ENCODE measurements around the gene ST6GALNAC5.

ST6GALNAC5 gene

GRCh38 chr1:77057994-77058585 lies 190.8 kb downstream of the ST6GALNAC5 start:
- Histone ChIP-seq H3K4me1 (ENCODE audit: control extremely low read depth in 1 of 4, control insufficient read depth in 4 of 4, insufficient read depth in 4 of 4, low read length in 3 of 4) (peaks cover 2 to 26% (median 13%) of the 10 kb centered on the region in 4 experiments), H3K27ac (ENCODE audit: insufficient read depth in 1 of 2, low read depth in 1 of 2, low read length in 2 of 2, poor library complexity in 1 of 2, severe bottlenecking in 2 of 2) (no peak overlapping the region), H3K4me3 (ENCODE audit: control insufficient read depth in 1 of 7, extremely low read depth in 1 of 7, insufficient read depth in 4 of 7, low read depth in 2 of 7, low read length in 6 of 7) (no peak overlapping the region), H3K27me3 (replicated peaks in 2 of 5; ENCODE audit: control insufficient read depth in 4 of 5, insufficient read depth in 5 of 5, low read length in 4 of 5) (no peaks in the 10 kb centered on the region), H3K36me3 (ENCODE audit: control insufficient read depth in 4 of 4, insufficient read depth in 4 of 4, low read length in 3 of 4) (no peaks in the 10 kb centered on the region), H3K9me3 (ENCODE audit: control extremely low read depth in 1 of 5, control insufficient read depth in 4 of 5, insufficient read depth in 2 of 5, low read depth in 1 of 5, low read length in 4 of 5) (no peaks in the 10 kb centered on the region)
- no peak for DNase-seq
- 88% methylated on average over 6 of the region's 7 CpGs for WGBS (ENCODE audit: insufficient coverage)
- CTCF ChIA-PET: interaction anchor here (1.3 kb wide), 1 partner anchor 10 kb away, joined by 5 read pairs; no protein-coding TSS in a partner anchor
- POLR2A ChIA-PET: no interaction called here

GRCh38 chr1:77060000-77060399 lies 192.7 kb downstream of the ST6GALNAC5 start:
- no peaks in the 10 kb centered on the region for H3K36me3 ChIP-seq (ENCODE audit: control insufficient read depth in 4 of 4, insufficient read depth in 4 of 4, low read length in 3 of 4)
- DNase-seq: peak; percentile 57 to 89 (median 85)
- CTCF ChIA-PET: no interaction called here
- H3K4me1 ChIP-seq (ENCODE audit: control extremely low read depth in 1 of 4, control insufficient read depth in 4 of 4, insufficient read depth in 4 of 4, low read length in 3 of 4): peaks cover 2 to 26% (median 13%) of the 10 kb centered on the region in 4 experiments
- H3K4me3 ChIP-seq (ENCODE audit: control insufficient read depth in 1 of 7, extremely low read depth in 1 of 7, insufficient read depth in 4 of 7, low read depth in 2 of 7, low read length in 6 of 7): no peak overlapping the region
- POLR2A ChIA-PET: no interaction called here
- WGBS (ENCODE audit: insufficient coverage): 0% methylated on average over 2 of the region's 5 CpGs
- H3K27me3 ChIP-seq (replicated peaks in 2 of 5; ENCODE audit: control insufficient read depth in 4 of 5, insufficient read depth in 5 of 5, low read length in 4 of 5): no peaks in the 10 kb centered on the region
- no peak overlapping the region for H3K27ac ChIP-seq (ENCODE audit: insufficient read depth in 1 of 2, low read depth in 1 of 2, low read length in 2 of 2, poor library complexity in 1 of 2, severe bottlenecking in 2 of 2)
- H3K9me3 ChIP-seq (ENCODE audit: control extremely low read depth in 1 of 5, control insufficient read depth in 4 of 5, insufficient read depth in 2 of 5, low read depth in 1 of 5, low read length in 4 of 5): no peaks in the 10 kb centered on the region

GRCh38 chr1:77061162-77061561 lies 193.9 kb downstream of the ST6GALNAC5 start:
- H3K36me3 ChIP-seq (ENCODE audit: control insufficient read depth in 4 of 4, insufficient read depth in 4 of 4, low read length in 3 of 4): no peaks in the 10 kb centered on the region
- H3K4me1 ChIP-seq (ENCODE audit: control extremely low read depth in 1 of 4, control insufficient read depth in 4 of 4, insufficient read depth in 4 of 4, low read length in 3 of 4): peaks cover 2 to 26% (median 13%) of the 10 kb centered on the region in 4 experiments
- ChIA-PET POLR2A (no interaction called here), CTCF (interaction anchor here (0.8 to 1.4 kb wide), 2 partner anchors 25 to 907 kb away, joined by 3 to 6 read pairs; no protein-coding TSS in a partner anchor)
- H3K27ac ChIP-seq (ENCODE audit: insufficient read depth in 1 of 2, low read depth in 1 of 2, low read length in 2 of 2, poor library complexity in 1 of 2, severe bottlenecking in 2 of 2): no peak overlapping the region
- WGBS (ENCODE audit: insufficient coverage): 94% methylated on average over 2 of the region's 3 CpGs
- H3K9me3 ChIP-seq (ENCODE audit: control extremely low read depth in 1 of 5, control insufficient read depth in 4 of 5, insufficient read depth in 2 of 5, low read depth in 1 of 5, low read length in 4 of 5): no peaks in the 10 kb centered on the region
- no peak overlapping the region for H3K4me3 ChIP-seq (ENCODE audit: control insufficient read depth in 1 of 7, extremely low read depth in 1 of 7, insufficient read depth in 4 of 7, low read depth in 2 of 7, low read length in 6 of 7)
- H3K27me3 ChIP-seq (replicated peaks in 2 of 5; ENCODE audit: control insufficient read depth in 4 of 5, insufficient read depth in 5 of 5, low read length in 4 of 5): no peaks in the 10 kb centered on the region
- DNase-seq: no peak

GRCh38 chr1:77063118-77063517 lies 195.8 kb downstream of the ST6GALNAC5 start:
- H3K27ac ChIP-seq (ENCODE audit: insufficient read depth in 1 of 2, low read depth in 1 of 2, low read length in 2 of 2, poor library complexity in 1 of 2, severe bottlenecking in 2 of 2): no peak overlapping the region
- no peak for DNase-seq
- peaks cover 2 to 22% (median 13%) of the 10 kb centered on the region in 4 experiments for H3K4me1 ChIP-seq (ENCODE audit: control extremely low read depth in 1 of 4, control insufficient read depth in 4 of 4, insufficient read depth in 4 of 4, low read length in 3 of 4)
- no peak overlapping the region for H3K4me3 ChIP-seq (ENCODE audit: control insufficient read depth in 1 of 7, extremely low read depth in 1 of 7, insufficient read depth in 4 of 7, low read depth in 2 of 7, low read length in 6 of 7)
- H3K36me3 ChIP-seq (ENCODE audit: control insufficient read depth in 4 of 4, insufficient read depth in 4 of 4, low read length in 3 of 4): no peaks in the 10 kb centered on the region
- ChIA-PET POLR2A (interaction anchor here (0.6 kb wide), 1 partner anchor 482 kb away, joined by 3 read pairs; no protein-coding TSS in a partner anchor), CTCF (no interaction called here)
- no peaks in the 10 kb centered on the region for H3K9me3 ChIP-seq (ENCODE audit: control extremely low read depth in 1 of 5, control insufficient read depth in 4 of 5, insufficient read depth in 2 of 5, low read depth in 1 of 5, low read length in 4 of 5)
- no peaks in the 10 kb centered on the region for H3K27me3 ChIP-seq (replicated peaks in 2 of 5; ENCODE audit: control insufficient read depth in 4 of 5, insufficient read depth in 5 of 5, low read length in 4 of 5)
- WGBS (ENCODE audit: insufficient coverage): 84% methylated on average over 4 of the region's 4 CpGs

- Histone ChIP-seq H3K27me3 (replicated peaks in 2 of 5; ENCODE audit: control insufficient read depth in 4 of 5, insufficient read depth in 5 of 5, low read length in 4 of 5) (no peaks in the 10 kb centered on the region), H3K27ac (ENCODE audit: insufficient read depth in 1 of 2, low read depth in 1 of 2, low read length in 2 of 2, poor library complexity in 1 of 2, severe bottlenecking in 2 of 2) (no peak overlapping the region), H3K9me3 (ENCODE audit: control extremely low read depth in 1 of 5, control insufficient read depth in 4 of 5, insufficient read depth in 2 of 5, low read depth in 1 of 5, low read length in 4 of 5) (no peaks in the 10 kb centered on the region), H3K4me1 (ENCODE audit: control extremely low read depth in 1 of 4, control insufficient read depth in 4 of 4, insufficient read depth in 4 of 4, low read length in 3 of 4) (peaks cover 2 to 14% (median 12%) of the 10 kb centered on the region in 4 experiments), H3K4me3 (ENCODE audit: control insufficient read depth in 1 of 7, extremely low read depth in 1 of 7, insufficient read depth in 4 of 7, low read depth in 2 of 7, low read length in 6 of 7) (no peak overlapping the region), H3K36me3 (ENCODE audit: control insufficient read depth in 4 of 4, insufficient read depth in 4 of 4, low read length in 3 of 4) (no peaks in the 10 kb centered on the region)
- POLR2A ChIA-PET: interaction anchor here (0.6 kb wide), 1 partner anchor 27 kb away, joined by 3 read pairs; no protein-coding TSS in a partner anchor
- WGBS (ENCODE audit: insufficient coverage): 70% methylated on average over 2 of the region's 2 CpGs
- DNase-seq: no peak
- CTCF ChIA-PET: no interaction called here
These were observed 197.0 kb downstream of the ST6GALNAC5 start for GRCh38 chr1:77064246-77064645.

GRCh38 chr1:77065693-77066342 lies 198.5 kb downstream of the ST6GALNAC5 start:
- 100% methylated on average over 3 of the region's 7 CpGs for WGBS (ENCODE audit: insufficient coverage)
- no peak for DNase-seq
- CTCF ChIA-PET: interaction anchor here (1.0 kb wide), 1 partner anchor 17 kb away, joined by 3 read pairs; no protein-coding TSS in a partner anchor

GRCh38 chr1:77068013-77068412 lies 200.7 kb downstream of the ST6GALNAC5 start:
- WGBS (ENCODE audit: insufficient coverage): 89% methylated on average over 2 of the region's 2 CpGs
- ChIA-PET CTCF (no interaction called here), POLR2A (no interaction called here)
- Histone ChIP-seq H3K36me3 (ENCODE audit: control insufficient read depth in 4 of 4, insufficient read depth in 4 of 4, low read length in 3 of 4) (no peaks in the 10 kb centered on the region), H3K4me3 (ENCODE audit: control insufficient read depth in 1 of 7, extremely low read depth in 1 of 7, insufficient read depth in 4 of 7, low read depth in 2 of 7, low read length in 6 of 7) (no peak overlapping the region), H3K27me3 (replicated peaks in 2 of 5; ENCODE audit: control insufficient read depth in 4 of 5, insufficient read depth in 5 of 5, low read length in 4 of 5) (no peaks in the 10 kb centered on the region), H3K9me3 (ENCODE audit: control extremely low read depth in 1 of 5, control insufficient read depth in 4 of 5, insufficient read depth in 2 of 5, low read depth in 1 of 5, low read length in 4 of 5) (no peaks in the 10 kb centered on the region), H3K27ac (ENCODE audit: insufficient read depth in 1 of 2, low read depth in 1 of 2, low read length in 2 of 2, poor library complexity in 1 of 2, severe bottlenecking in 2 of 2) (no peak overlapping the region), H3K4me1 (ENCODE audit: control extremely low read depth in 1 of 4, control insufficient read depth in 4 of 4, insufficient read depth in 4 of 4, low read length in 3 of 4) (no peaks in the 10 kb centered on the region)
- DNase-seq: no peak

More at GRCh38 chr1:77065693-77066342, 198.5 kb downstream of the ST6GALNAC5 start:
- POLR2A ChIA-PET: no interaction called here
- Histone ChIP-seq H3K4me3 (ENCODE audit: control insufficient read depth in 1 of 7, extremely low read depth in 1 of 7, insufficient read depth in 4 of 7, low read depth in 2 of 7, low read length in 6 of 7) (no peak overlapping the region), H3K36me3 (ENCODE audit: control insufficient read depth in 4 of 4, insufficient read depth in 4 of 4, low read length in 3 of 4) (no peaks in the 10 kb centered on the region), H3K27me3 (replicated peaks in 2 of 5; ENCODE audit: control insufficient read depth in 4 of 5, insufficient read depth in 5 of 5, low read length in 4 of 5) (no peaks in the 10 kb centered on the region), H3K4me1 (ENCODE audit: control extremely low read depth in 1 of 4, control insufficient read depth in 4 of 4, insufficient read depth in 4 of 4, low read length in 3 of 4) (no peaks in the 10 kb centered on the region), H3K27ac (ENCODE audit: insufficient read depth in 1 of 2, low read depth in 1 of 2, low read length in 2 of 2, poor library complexity in 1 of 2, severe bottlenecking in 2 of 2) (no peak overlapping the region), H3K9me3 (ENCODE audit: control extremely low read depth in 1 of 5, control insufficient read depth in 4 of 5, insufficient read depth in 2 of 5, low read depth in 1 of 5, low read length in 4 of 5) (no peaks in the 10 kb centered on the region)

Data from common myeloid progenitor, CD34-positive (primary cell).